CD14-positive monocyte (primary cell): ENCODE results near the gene HSPA1L. TPM values are rescaled to one million over a fixed set of nuclear protein-coding genes. Genes with fewer than 3 reads are reported as not detected.
A peak's percentile ranks its signal among the peaks of the same experiment; 100 is the strongest.

Source experiments
- DNase-seq, 3 donors: peaks; one replicate each; pipeline ENCODE4 v3.0.0-alpha.2; 2011 to 2022
- H2AFZ ChIP-seq: 2 replicates; pipeline ENCODE4 v1.6.0; 2012; ENCODE audit warnings: mild to moderate bottlenecking, low read depth, low read length, inconsistent platforms; ENCODE audit not compliant: insufficient read depth, poor library complexity, severe bottlenecking
- H3K27ac ChIP-seq, 2 donors: 1 replicate in 1 of 2; 2 replicates in 1 of 2; pipeline ENCODE4 v1.5.1; 2012 to 2013; ENCODE audit warnings: low read length in 2 of 2, control low read depth in 1 of 2, inconsistent platforms in 1 of 2, low read depth in 1 of 2, mild to moderate bottlenecking in 1 of 2
- H3K27me3 ChIP-seq, 2 donors: one replicate each; pipeline versions ENCODE4 v1.6.0 to v1.6.1; 2011 to 2013; ENCODE audit warnings: low read length in 2 of 2; ENCODE audit not compliant: control insufficient read depth in 2 of 2, insufficient read depth in 2 of 2
- H3K36me3 ChIP-seq, 2 donors: replicated peaks in 1 of 2; 1 replicate in 1 of 2; 2 replicates in 1 of 2; pipeline versions ENCODE4 v1.5.1 to v1.6.1; 2012 to 2013; ENCODE audit warnings: low read length in 2 of 2, control low read depth in 1 of 2, inconsistent platforms in 1 of 2, mild to moderate bottlenecking in 1 of 2; ENCODE audit not compliant: insufficient read depth in 2 of 2, control insufficient read depth in 1 of 2
- H3K4me1 ChIP-seq, 2 donors: 1 replicate in 1 of 2; 2 replicates in 1 of 2; pipeline versions ENCODE4 v1.5.1 to v1.6.1; 2012 to 2013; ENCODE audit warnings: low read length in 2 of 2, control low read depth in 1 of 2, inconsistent platforms in 1 of 2, mild to moderate bottlenecking in 1 of 2, moderate library complexity in 1 of 2; ENCODE audit not compliant: insufficient read depth in 2 of 2, control insufficient read depth in 1 of 2
- H3K4me2 ChIP-seq: replicated peaks from 2 replicates; pipeline ENCODE3; 2012; ENCODE audit warnings: low read length, moderate library complexity, mild to moderate bottlenecking; ENCODE audit not compliant: poor library complexity, severe bottlenecking; ENCODE audit errors: extremely low read depth
- H3K4me3 ChIP-seq, 3 experiments: fragments of 200-600 bp in 1 of 3; sonication (generic) in 1 of 3; replicated peaks in 1 of 3; 1 replicate in 2 of 3; 2 replicates in 1 of 3; pipeline ENCODE4 v1.5.1; 2011 to 2013; ENCODE audit warnings: low read length in 3 of 3, mild to moderate bottlenecking in 3 of 3, control low read depth in 2 of 3, low read depth in 2 of 3, inconsistent platforms in 1 of 3, moderate library complexity in 1 of 3
- H3K79me2 ChIP-seq: 2 replicates; pipeline ENCODE4 v1.6.0; 2012; ENCODE audit warnings: mild to moderate bottlenecking, control low read depth, inconsistent platforms, low read length, moderate library complexity; ENCODE audit not compliant: insufficient read depth
- H3K9ac ChIP-seq: 2 replicates; pipeline ENCODE4 v1.6.0; 2017; ENCODE audit warnings: low read length, mild to moderate bottlenecking; ENCODE audit not compliant: insufficient read depth, poor library complexity, severe bottlenecking
- H3K9me3 ChIP-seq, 2 donors: replicated peaks in 1 of 2; 1 replicate in 1 of 2; 2 replicates in 1 of 2; pipeline versions ENCODE4 v1.5.1 to v1.6.1; 2012 to 2013; ENCODE audit warnings: low read length in 2 of 2, control low read depth in 1 of 2; ENCODE audit not compliant: control insufficient read depth in 1 of 2, insufficient read depth in 1 of 2
- H4K20me1 ChIP-seq: 2 replicates; pipeline ENCODE4 v1.6.0; 2012; ENCODE audit warnings: mild to moderate bottlenecking, low read length, control low read depth, moderate library complexity; ENCODE audit not compliant: insufficient read depth
- H3K27ac Mint-ChIP-seq, 7 donors: one replicate each; pipeline ENCODE4 v1.8.0; 2020; ENCODE audit warnings: mild to moderate bottlenecking in 7 of 7, mixed read lengths in 7 of 7, moderate library complexity in 6 of 7, inconsistent platforms in 2 of 7
- H3K27me3 Mint-ChIP-seq, 3 donors: one replicate each; pipeline ENCODE4 v1.8.0; 2021 to 2022; ENCODE audit warnings: low read depth in 3 of 3, mild to moderate bottlenecking in 3 of 3, mixed read lengths in 3 of 3, moderate library complexity in 3 of 3, inconsistent platforms in 1 of 3
- H3K36me3 Mint-ChIP-seq, 2 donors: one replicate each; pipeline ENCODE4 v1.8.0; 2020; ENCODE audit warnings: mixed read lengths in 2 of 2, inconsistent platforms in 1 of 2, mild to moderate bottlenecking in 1 of 2
- H3K4me1 Mint-ChIP-seq: one replicate; pipeline ENCODE4 v1.8.0; 2020; ENCODE audit warnings: mild to moderate bottlenecking, mixed read lengths
- H3K4me3 Mint-ChIP-seq, 2 donors: one replicate each; pipeline ENCODE4 v1.8.0; 2020; ENCODE audit warnings: mild to moderate bottlenecking in 2 of 2, mixed read lengths in 2 of 2, moderate library complexity in 1 of 2
- H3K9me3 Mint-ChIP-seq, 7 donors: one replicate each; pipeline ENCODE4 v1.8.0; 2020 to 2022; ENCODE audit warnings: mixed read lengths in 7 of 7, mild to moderate bottlenecking in 6 of 7, moderate library complexity in 6 of 7, inconsistent platforms in 2 of 7
- CTCF ChIP-seq: fragments of 200-600 bp; IDR thresholded peaks from one replicate; pipeline ENCODE4 v1.8.0; 2022; ENCODE audit warnings: antibody characterized with exemption, mild to moderate bottlenecking
- WGBS: methylation state at CpG from one replicate; pipeline ENCODE4 v1.1.5; 2013; ENCODE audit warnings: missing lambda C conversion rate; ENCODE audit not compliant: insufficient coverage; 5-methylcytosine and 5-hydroxymethylcytosine counted together
- intact Hi-C, 2 donors: fragments of 100-400 bp; cut with micrococcal nuclease; formaldehyde crosslinking; loops; one replicate each; pipeline versions ENCODE4 v1.15.0 to v1.15.1; 2023
- polyA plus RNA-seq, 3 donors: library from polyadenylated mRNA; depleted of rRNA in 1 of 3; unstranded in 2 of 3; stranded (reverse) in 1 of 3; fragments of 300-500 nt in 2 of 3; fragments of >200 nt in 1 of 3; fragmentation: Illumina TruSeq in 2 of 3; gene quantifications; 1 replicate in 2 of 3; 2 replicates in 1 of 3; pipeline ENCODE4 v1.2.3, GENCODE V29; 2012 to 2021

The HSPA1L gene
- polyA plus RNA-seq, 3 donors = 0.53 to 0.72 (median 0.55) TPM

GRCh38 chr6:31836047-31836473, 21.0 kb upstream of the HSPA1L start:
- Histone ChIP-seq H3K4me2 (peak overlapping the region; percentile 85), H2AFZ (peak overlapping the region; percentile 5), H3K9ac (peak overlapping the region; percentile 80), H3K9me3 (no peaks in the 10 kb centered on the region), H3K79me2 (peaks cover 64% of the 10 kb centered on the region), H3K27me3 (no peaks in the 10 kb centered on the region), H4K20me1 (peaks cover 47% of the 10 kb centered on the region), H3K4me3 (peak overlapping the region; percentile 83 to 89 (median 86)), H3K4me1 (peaks cover 58 to 69% of the 10 kb centered on the region in 2 donors), H3K36me3 (peaks cover 38 to 44% of the 10 kb centered on the region in 2 donors), H3K27ac (peak overlapping the region; percentile 87 to 92)
- H3K27me3 Mint-ChIP-seq = no peaks in the 10 kb centered on the region
- TF ChIP-seq CTCF = no peak
- peaks cover 34 to 50% of the 10 kb centered on the region in 2 donors for H3K36me3 Mint-ChIP-seq
- no peaks in the 10 kb centered on the region for H3K9me3 Mint-ChIP-seq
- peak overlapping the region; percentile 90 to 100 (median 98) for H3K27ac Mint-ChIP-seq
- DNase-seq = no peak
- WGBS = 15% methylated on average over 5 of the region's 14 CpGs
- peak overlapping the region; percentile 98 to 99 for H3K4me3 Mint-ChIP-seq
- intact Hi-C loops = loop anchor here (2.0 to 10.0 kb wide), 3 partner anchors 27 to 291 kb away; partner anchors contain the start of genes ATP6V1G2 (in 1 of the 2), DDAH2 (in 1 of the 2), DDX39B (in 1 of the 2) and LY6G6C (in 1 of the 2)
- H3K4me1 Mint-ChIP-seq = peaks cover 45% of the 10 kb centered on the region

- Histone ChIP-seq H2AFZ (peak overlapping the region; percentile 76), H3K4me2 (peak overlapping the region; percentile 85), H3K9ac (peak overlapping the region; percentile 80), H3K4me3 (peak overlapping the region; percentile 83 to 89 (median 86)), H4K20me1 (peaks cover 38% of the 10 kb centered on the region), H3K79me2 (peaks cover 79% of the 10 kb centered on the region), H3K27me3 (no peaks in the 10 kb centered on the region), H3K9me3 (no peaks in the 10 kb centered on the region), H3K4me1 (peaks cover 70 to 82% of the 10 kb centered on the region in 2 donors), H3K36me3 (peaks cover 25 to 29% of the 10 kb centered on the region in 2 donors), H3K27ac (peak overlapping the region; percentile 87 to 92)
- H3K9me3 Mint-ChIP-seq = no peaks in the 10 kb centered on the region
- peaks cover 56% of the 10 kb centered on the region for H3K4me1 Mint-ChIP-seq
- no peaks in the 10 kb centered on the region for H3K27me3 Mint-ChIP-seq
- DNase-seq = peak; percentile 77 to 86 (median 81)
- TF ChIP-seq CTCF = no peak
- under 1% methylated on average over 57 of the region's 59 CpGs for WGBS
- H3K4me3 Mint-ChIP-seq = peak overlapping the region; percentile 98 to 99
- intact Hi-C loops = loop anchor here (5.0 to 10.0 kb wide), 4 partner anchors 107 to 290 kb away; partner anchors contain the start of genes DDAH2 (in 2 of the 2), LY6G5C (in 2 of the 2), ATP6V1G2 (in 1 of the 2) and DDX39B (in 1 of the 2)
- peaks cover 19 to 36% of the 10 kb centered on the region in 2 donors for H3K36me3 Mint-ChIP-seq
- peak overlapping the region; percentile 97 to 100 (median 98) for H3K27ac Mint-ChIP-seq
Measured at GRCh38 chr6:31834367-31835250, 19.5 kb upstream of the HSPA1L start.
